Stimulated activated naive CD8-positive, alpha-beta T cell treated with anti-CD3 and anti-CD28 coated beads, Interleukin-15, Interleukin-2, amounts not matched to agents 100 ng/mL and 50 ng/mL, for 24 hours (primary cell): ENCODE results near the gene RNFT1.
A peak's percentile ranks its signal among the peaks of the same experiment; 100 is the strongest.
"Not testable (repeated sequence)": the region's sequence is repeated elsewhere in the genome, so short reads cannot be mapped to it uniquely, and the experiment has no call there.

Experiments
- H3K27ac Mint-ChIP-seq: one replicate; pipeline ENCODE4 v1.8.0; 2021; ENCODE audit warnings: mild to moderate bottlenecking, mixed read lengths
- H3K27me3 Mint-ChIP-seq: one replicate; pipeline ENCODE4 v1.8.0; 2021; ENCODE audit warnings: mixed read lengths
- H3K36me3 Mint-ChIP-seq: one replicate; pipeline ENCODE4 v1.8.0; 2021; ENCODE audit warnings: low read depth, mixed read lengths
- H3K4me1 Mint-ChIP-seq: one replicate; pipeline ENCODE4 v1.8.0; 2021; ENCODE audit warnings: low read depth, mixed read lengths
- H3K4me3 Mint-ChIP-seq: one replicate; pipeline ENCODE4 v1.8.0; 2021; ENCODE audit warnings: mild to moderate bottlenecking, mixed read lengths
- H3K9me3 Mint-ChIP-seq: one replicate; pipeline ENCODE4 v1.8.0; 2021; ENCODE audit warnings: mixed read lengths

The RNFT1 gene

GRCh38 chr17:59950049-59950448 is 14.5 kb downstream of the RNFT1 start:
- Mint-ChIP-seq H3K9me3 (no peaks in the 10 kb centered on the region), H3K4me1 (peaks cover 18% of the 10 kb centered on the region), H3K27me3 (no peaks in the 10 kb centered on the region), H3K36me3 (peaks cover 65% of the 10 kb centered on the region), H3K4me3 (no peak overlapping the region), H3K27ac (no peak overlapping the region)

- not testable (repeated sequence) for H3K27me3 Mint-ChIP-seq, H3K9me3 Mint-ChIP-seq, H3K4me3 Mint-ChIP-seq
- peak overlapping the region; percentile 85 for H3K27ac Mint-ChIP-seq
- peaks cover 20% of the 10 kb centered on the region for H3K4me1 Mint-ChIP-seq
- peaks cover 69% of the 10 kb centered on the region for H3K36me3 Mint-ChIP-seq
These were observed 17.2 kb downstream of the RNFT1 start for GRCh38 chr17:59947310-59947709.

- H3K4me3 Mint-ChIP-seq, H3K9me3 Mint-ChIP-seq, H3K27me3 Mint-ChIP-seq: not testable (repeated sequence)
- H3K27ac Mint-ChIP-seq: peak overlapping the region; percentile 19
- H3K4me1 Mint-ChIP-seq: peaks cover 29% of the 10 kb centered on the region
- H3K36me3 Mint-ChIP-seq: peaks cover 68% of the 10 kb centered on the region
These were observed 18.1 kb downstream of the RNFT1 start for GRCh38 chr17:59946433-59946832.

GRCh38 chr17:59941131-59941530 is 23.4 kb downstream of the RNFT1 start:
- Mint-ChIP-seq H3K27me3 (no peaks in the 10 kb centered on the region), H3K4me3 (peak overlapping the region; percentile 57), H3K4me1 (peaks cover 45% of the 10 kb centered on the region), H3K9me3 (no peaks in the 10 kb centered on the region), H3K27ac (peak overlapping the region; percentile 97), H3K36me3 (peaks cover 76% of the 10 kb centered on the region)

- not testable (repeated sequence) for H3K27me3 Mint-ChIP-seq
- peak overlapping the region; percentile 57 for H3K4me3 Mint-ChIP-seq
- peaks cover 76% of the 10 kb centered on the region for H3K36me3 Mint-ChIP-seq
These were observed 23.8 kb downstream of the RNFT1 start for GRCh38 chr17:59940697-59941096.

DNA sequence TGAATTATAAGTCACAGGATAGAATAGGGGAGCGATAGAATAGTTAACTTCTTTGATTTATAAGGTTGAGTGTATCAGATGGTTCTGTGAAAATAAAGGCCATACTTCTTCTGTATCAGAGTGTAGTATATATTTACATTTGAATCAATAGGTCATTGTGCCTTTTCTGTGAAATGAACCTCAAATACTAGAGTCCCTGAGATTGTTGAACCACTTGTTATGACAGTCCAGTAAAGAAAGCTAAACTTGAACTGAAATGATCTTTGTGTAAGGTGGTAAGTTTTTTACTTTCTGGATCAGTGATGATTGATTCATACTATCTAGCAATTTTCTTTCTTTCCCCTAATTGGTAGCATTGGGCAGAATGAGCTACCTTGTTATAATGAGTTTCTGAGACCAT is 31.2 kb downstream of the RNFT1 start:
- H3K27me3 Mint-ChIP-seq, H3K27ac Mint-ChIP-seq, H3K9me3 Mint-ChIP-seq, H3K4me3 Mint-ChIP-seq, H3K4me1 Mint-ChIP-seq: not testable (repeated sequence)
- peaks cover 86% of the 10 kb centered on the region for H3K36me3 Mint-ChIP-seq

More at GRCh38 chr17:59940697-59941096, 23.8 kb downstream of the RNFT1 start:
- Mint-ChIP-seq H3K4me1 (peaks cover 41% of the 10 kb centered on the region), H3K27ac (peak overlapping the region; percentile 97)
- H3K9me3 Mint-ChIP-seq: not testable (repeated sequence)

DNA sequence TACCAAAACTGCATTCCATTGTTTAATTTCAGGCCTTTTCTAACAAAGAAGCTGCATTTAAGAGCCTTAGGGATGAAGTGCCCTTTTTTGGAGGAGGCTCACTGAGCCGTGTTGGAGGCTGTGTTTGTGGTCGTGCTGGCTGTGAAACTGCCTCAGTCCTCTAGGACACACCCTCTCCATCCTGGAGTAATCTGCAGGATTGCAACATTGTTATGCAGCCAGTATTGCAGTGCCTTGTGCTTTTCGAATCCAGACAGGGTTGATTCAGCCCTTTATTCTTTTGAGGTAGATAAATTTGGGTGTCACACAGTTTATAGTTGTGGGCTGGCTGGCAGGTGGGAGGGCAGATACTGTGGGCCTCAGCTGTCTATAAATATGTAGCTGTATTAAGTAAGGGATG is 33.8 kb downstream of the RNFT1 start:
- not testable (repeated sequence) for H3K27ac Mint-ChIP-seq, H3K27me3 Mint-ChIP-seq, H3K4me3 Mint-ChIP-seq, H3K4me1 Mint-ChIP-seq, H3K9me3 Mint-ChIP-seq
- peaks cover 72% of the 10 kb centered on the region for H3K36me3 Mint-ChIP-seq

- H3K4me3 Mint-ChIP-seq, H3K9me3 Mint-ChIP-seq, H3K27me3 Mint-ChIP-seq, H3K4me1 Mint-ChIP-seq, H3K27ac Mint-ChIP-seq: not testable (repeated sequence)
- peaks cover 76% of the 10 kb centered on the region for H3K36me3 Mint-ChIP-seq
These were observed 34.4 kb downstream of the RNFT1 start for GRCh38 chr17:59930121-59930520.

DNA sequence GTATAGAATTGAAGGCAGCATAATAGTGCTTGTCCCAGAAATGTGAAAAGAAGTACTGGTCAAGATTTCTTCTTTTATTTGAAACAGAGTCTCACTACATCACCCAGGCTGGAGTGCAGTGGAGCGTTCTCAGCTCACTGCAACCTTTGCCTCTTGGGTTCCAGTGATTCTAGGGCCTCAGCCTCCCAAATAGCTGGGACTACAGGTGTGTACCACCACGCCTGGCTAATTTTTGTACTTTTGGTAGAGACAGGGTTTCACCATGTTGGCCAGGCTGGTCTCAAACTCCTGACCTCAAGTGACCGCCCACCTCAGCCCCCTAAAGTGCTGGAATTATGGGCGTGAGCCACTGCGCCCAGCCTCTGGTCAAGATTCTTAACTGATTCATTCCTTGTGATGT is 43.9 kb downstream of the RNFT1 start:
- H3K27me3 Mint-ChIP-seq, H3K9me3 Mint-ChIP-seq, H3K4me3 Mint-ChIP-seq, H3K4me1 Mint-ChIP-seq, H3K27ac Mint-ChIP-seq: not testable (repeated sequence)
- peaks cover 68% of the 10 kb centered on the region for H3K36me3 Mint-ChIP-seq

DNA sequence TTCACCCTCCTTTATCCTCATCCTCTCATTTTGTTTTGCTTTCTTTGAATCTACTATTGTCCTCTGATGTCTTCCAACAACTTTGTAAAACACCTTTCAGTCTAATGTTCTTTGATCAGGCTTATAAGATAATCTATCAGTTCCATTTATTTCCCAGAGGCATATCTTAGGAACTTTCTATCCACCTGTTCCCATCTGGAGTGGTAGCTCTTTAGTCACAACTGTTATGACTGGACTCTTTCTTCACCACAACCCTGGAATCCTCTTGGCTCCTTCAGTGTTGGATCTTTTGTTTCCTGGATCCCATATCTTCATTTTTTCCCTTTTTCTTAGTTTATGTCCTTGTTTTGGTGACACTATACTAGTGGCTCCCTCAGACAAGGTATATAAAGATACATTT is 48.1 kb downstream of the RNFT1 start:
- Mint-ChIP-seq H3K27me3 (no peaks in the 10 kb centered on the region), H3K9me3 (no peaks in the 10 kb centered on the region), H3K36me3 (peaks cover 64% of the 10 kb centered on the region), H3K4me3 (no peak overlapping the region), H3K27ac (peak overlapping the region; percentile 15), H3K4me1 (peaks cover 3% of the 10 kb centered on the region)

GRCh38 chr17:59914274-59914854 is 50.2 kb downstream of the RNFT1 start:
- peaks cover 3% of the 10 kb centered on the region for H3K4me1 Mint-ChIP-seq
- no peak overlapping the region for H3K4me3 Mint-ChIP-seq
- peaks cover 56% of the 10 kb centered on the region for H3K36me3 Mint-ChIP-seq
- H3K27me3 Mint-ChIP-seq: no peaks in the 10 kb centered on the region
- no peak overlapping the region for H3K27ac Mint-ChIP-seq
- no peaks in the 10 kb centered on the region for H3K9me3 Mint-ChIP-seq

- peaks cover 27% of the 10 kb centered on the region for H3K4me1 Mint-ChIP-seq
- no peak overlapping the region for H3K4me3 Mint-ChIP-seq
- H3K27me3 Mint-ChIP-seq: no peaks in the 10 kb centered on the region
- no peaks in the 10 kb centered on the region for H3K9me3 Mint-ChIP-seq
- H3K27ac Mint-ChIP-seq: no peak overlapping the region
- peaks cover 36% of the 10 kb centered on the region for H3K36me3 Mint-ChIP-seq
These were observed 57.1 kb downstream of the RNFT1 start for GRCh38 chr17:59907467-59907866.

- Mint-ChIP-seq H3K4me1 (peaks cover 37% of the 10 kb centered on the region), H3K27me3 (no peaks in the 10 kb centered on the region), H3K36me3 (peaks cover 27% of the 10 kb centered on the region), H3K9me3 (no peaks in the 10 kb centered on the region), H3K27ac (peak overlapping the region; percentile 75), H3K4me3 (peak overlapping the region; percentile 20)
These were observed 61.1 kb downstream of the RNFT1 start for GRCh38 chr17:59903455-59903854.
